OCI-LY1 (cell line): ENCODE data around the gene DDAH1.

Source experiments
- EZH2 ChIP-seq: fragments of 200-600 bp; sonication (generic), shearing (Covaris generic); IDR thresholded peaks from 2 replicates; pipeline ENCODE4 v1.8.0; 2017; ENCODE audit warnings: borderline replicate concordance, mixed run types, mild to moderate bottlenecking, antibody characterized with exemption, low read length, moderate library complexity, mixed read lengths
- TF ChIP-seq, protein P1 (sequence below): fragments of 200-600 bp; sonication (generic), shearing (Covaris generic); IDR thresholded peaks from 2 replicates; pipeline ENCODE4 v1.5.1; 2017; ENCODE audit warnings: mild to moderate bottlenecking, antibody characterized with exemption, low read length, moderate library complexity, mixed read lengths

DNA sequence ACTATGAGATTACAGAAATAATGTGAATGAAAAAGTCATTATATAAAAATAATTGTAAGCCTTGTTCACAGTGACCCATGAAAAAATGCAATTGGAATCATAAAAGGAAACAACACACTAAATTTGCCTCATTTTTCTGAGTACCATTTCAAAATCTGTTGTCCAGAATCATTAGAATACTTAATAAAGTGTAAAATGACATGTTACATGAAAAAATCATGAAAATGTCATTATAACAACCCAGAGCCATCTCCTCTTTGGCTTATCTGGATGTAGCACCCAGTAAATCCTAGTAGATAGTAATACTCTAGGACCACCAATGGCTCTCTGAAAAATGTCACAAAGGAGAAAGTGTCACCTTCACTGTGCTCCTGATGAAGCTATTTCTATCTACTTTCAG is 76.5 kb downstream of the DDAH1 start:
- TF ChIP-seq, protein P1, sequence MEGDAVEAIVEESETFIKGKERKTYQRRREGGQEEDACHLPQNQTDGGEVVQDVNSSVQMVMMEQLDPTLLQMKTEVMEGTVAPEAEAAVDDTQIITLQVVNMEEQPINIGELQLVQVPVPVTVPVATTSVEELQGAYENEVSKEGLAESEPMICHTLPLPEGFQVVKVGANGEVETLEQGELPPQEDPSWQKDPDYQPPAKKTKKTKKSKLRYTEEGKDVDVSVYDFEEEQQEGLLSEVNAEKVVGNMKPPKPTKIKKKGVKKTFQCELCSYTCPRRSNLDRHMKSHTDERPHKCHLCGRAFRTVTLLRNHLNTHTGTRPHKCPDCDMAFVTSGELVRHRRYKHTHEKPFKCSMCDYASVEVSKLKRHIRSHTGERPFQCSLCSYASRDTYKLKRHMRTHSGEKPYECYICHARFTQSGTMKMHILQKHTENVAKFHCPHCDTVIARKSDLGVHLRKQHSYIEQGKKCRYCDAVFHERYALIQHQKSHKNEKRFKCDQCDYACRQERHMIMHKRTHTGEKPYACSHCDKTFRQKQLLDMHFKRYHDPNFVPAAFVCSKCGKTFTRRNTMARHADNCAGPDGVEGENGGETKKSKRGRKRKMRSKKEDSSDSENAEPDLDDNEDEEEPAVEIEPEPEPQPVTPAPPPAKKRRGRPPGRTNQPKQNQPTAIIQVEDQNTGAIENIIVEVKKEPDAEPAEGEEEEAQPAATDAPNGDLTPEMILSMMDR: no peak
- no peak for TF ChIP-seq EZH2
